SKM-1 (cell line): ENCODE results near the gene CDX2.

ENCODE experiments used
- DNase-seq: peaks from one replicate; lab custom pipeline; 2025; ENCODE audit not compliant: unreplicated experiment; lab: John Stamatoyannopoulos, UW

CDX2 gene

GRCh38 chr13:27918918-27919658, 50.0 kb downstream of the CDX2 start:
- no peak for DNase-seq

GRCh38 chr13:27918041-27918917, 50.8 kb downstream of the CDX2 start:
- no peak for DNase-seq

GRCh38 chr13:27917121-27917947, 51.8 kb downstream of the CDX2 start:
- DNase-seq = no peak

GRCh38 chr13:27915301-27916207, 53.6 kb downstream of the CDX2 start:
- no peak for DNase-seq

- no peak for DNase-seq
Measured at GRCh38 chr13:27913160-27913559, 56.0 kb downstream of the CDX2 start.

- no peak for DNase-seq
Measured at GRCh38 chr13:27911521-27911920, 57.6 kb downstream of the CDX2 start.
